ENCODE data around the gene PRM2. TPM values are rescaled to one million over a fixed set of nuclear protein-coding genes. Genes with fewer than 3 reads are reported as not detected.

The PRM2 gene, protein sequence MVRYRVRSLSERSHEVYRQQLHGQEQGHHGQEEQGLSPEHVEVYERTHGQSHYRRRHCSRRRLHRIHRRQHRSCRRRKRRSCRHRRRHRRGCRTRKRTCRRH
- total RNA-seq (not detected), polyA plus RNA-seq (not detected)
- long read RNA-seq, donor 1: 0 reads
- long read RNA-seq, donor 2: 0 reads
- long read RNA-seq, donor 3: 0 reads
- long read RNA-seq, donor 4: 0 reads

DNA sequence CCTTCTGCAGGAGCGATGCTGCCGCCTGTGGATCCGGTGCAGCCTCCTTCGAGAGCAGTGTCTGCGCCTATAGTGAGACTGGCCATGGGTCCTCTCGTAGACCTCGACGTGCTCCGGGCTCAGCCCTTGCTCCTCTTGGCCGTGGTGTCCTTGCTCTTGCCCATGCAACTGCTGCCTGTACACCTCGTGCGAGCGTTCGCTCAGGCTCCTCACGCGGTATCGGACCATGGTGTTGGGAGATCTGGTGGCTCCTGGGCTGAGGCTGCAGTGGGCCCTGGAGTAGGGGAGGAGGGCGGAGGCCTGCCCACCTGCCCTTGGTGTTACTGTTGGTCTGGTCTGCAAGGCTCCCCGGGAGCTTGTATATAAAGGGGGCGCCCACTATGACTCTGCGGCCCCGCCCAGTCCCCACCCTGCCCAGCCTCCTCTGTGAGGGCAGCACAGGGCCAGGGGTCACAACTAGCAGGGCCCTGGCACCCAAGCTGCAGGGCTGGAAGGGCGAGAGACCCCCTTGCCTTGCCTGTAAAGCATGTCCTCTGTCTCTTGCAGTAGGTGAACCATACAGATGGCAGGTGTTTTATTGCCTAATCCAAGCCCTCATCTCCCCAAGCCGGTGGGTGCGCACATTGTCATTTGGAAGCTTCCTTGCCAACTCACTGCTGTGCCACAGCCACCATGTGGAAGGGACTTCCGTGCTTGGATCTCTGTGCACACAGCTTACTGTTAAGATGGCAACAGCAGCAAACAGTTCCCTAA is at the start of gene PRM2:
Gene PRM2 (minus strand): TSS at position 338 of the 753 bp plus-strand sequence. CDS start 110 bp downstream, at position 228.
- Histone ChIP-seq H3K27me3 (ENCODE audit: control insufficient read depth, insufficient read depth) (no peaks in the 10 kb centered on the region), H3K4me1 (ENCODE audit: control insufficient read depth, insufficient read depth, low read length) (no peaks in the 10 kb centered on the region), H3K27ac (ENCODE audit: low read length) (no peak within 1 kb of the TSS), H3K4me3 (ENCODE audit: low read length) (no peak within 1 kb of the TSS), H3K9me3 (ENCODE audit: control insufficient read depth, low read length) (no peaks in the 10 kb centered on the region)
- intact Hi-C loops (cut with DNase I): loop anchor here in 1 of 4 donors (10.0 kb wide), 1 partner anchor 78 kb away; no protein-coding TSS in a partner anchor
- ATAC-seq: no peak
- DNase-seq: no peak
- WGBS: 91% methylated on average over 26 of the region's 26 CpGs

DNA sequence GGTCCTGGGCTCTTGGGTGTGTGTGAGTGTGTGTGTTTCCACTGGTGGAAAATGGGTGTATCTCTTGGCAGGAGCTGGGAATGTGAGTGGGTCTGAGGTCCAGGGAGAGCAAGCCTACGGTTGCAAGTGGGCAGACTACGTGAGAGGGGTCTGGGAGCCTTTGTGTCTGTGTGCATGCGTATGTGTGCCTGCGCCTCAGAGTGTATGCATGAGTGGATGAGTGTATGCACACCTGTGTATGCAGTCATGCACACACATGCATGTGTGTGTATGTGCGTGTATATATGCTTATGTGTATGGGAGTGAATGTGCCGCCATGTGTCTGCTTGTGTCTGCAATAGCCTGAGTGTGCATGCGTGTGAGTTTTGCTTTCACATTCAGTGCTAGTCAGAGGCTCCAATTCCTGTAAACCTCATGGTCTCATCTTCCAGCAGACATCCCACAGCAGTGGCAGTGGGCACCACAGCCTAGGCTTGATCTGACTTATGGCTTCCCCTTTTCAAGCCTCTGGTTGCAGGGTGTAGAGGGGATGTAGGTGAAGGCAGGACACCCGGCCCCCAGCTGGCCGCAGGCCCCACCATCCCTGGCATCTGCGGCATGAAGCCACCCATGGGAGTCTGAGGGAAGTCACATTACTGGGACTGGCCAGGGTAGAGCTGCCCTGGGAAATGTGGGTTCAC is 49.3 kb upstream of the PRM2 start:
- Histone ChIP-seq H3K4me3 (ENCODE audit: low read length) (no peak overlapping the region), H3K4me1 (ENCODE audit: control insufficient read depth, insufficient read depth, low read length) (no peaks in the 10 kb centered on the region), H3K27ac (ENCODE audit: low read length) (no peak overlapping the region), H3K9me3 (ENCODE audit: control insufficient read depth, low read length) (no peaks in the 10 kb centered on the region), H3K27me3 (ENCODE audit: control insufficient read depth, insufficient read depth) (no peaks in the 10 kb centered on the region)
- no peak for DNase-seq
- 76% methylated on average over 10 of the region's 10 CpGs for WGBS
- intact Hi-C loops (cut with DNase I): no loop called here
- no peak for ATAC-seq

DNA sequence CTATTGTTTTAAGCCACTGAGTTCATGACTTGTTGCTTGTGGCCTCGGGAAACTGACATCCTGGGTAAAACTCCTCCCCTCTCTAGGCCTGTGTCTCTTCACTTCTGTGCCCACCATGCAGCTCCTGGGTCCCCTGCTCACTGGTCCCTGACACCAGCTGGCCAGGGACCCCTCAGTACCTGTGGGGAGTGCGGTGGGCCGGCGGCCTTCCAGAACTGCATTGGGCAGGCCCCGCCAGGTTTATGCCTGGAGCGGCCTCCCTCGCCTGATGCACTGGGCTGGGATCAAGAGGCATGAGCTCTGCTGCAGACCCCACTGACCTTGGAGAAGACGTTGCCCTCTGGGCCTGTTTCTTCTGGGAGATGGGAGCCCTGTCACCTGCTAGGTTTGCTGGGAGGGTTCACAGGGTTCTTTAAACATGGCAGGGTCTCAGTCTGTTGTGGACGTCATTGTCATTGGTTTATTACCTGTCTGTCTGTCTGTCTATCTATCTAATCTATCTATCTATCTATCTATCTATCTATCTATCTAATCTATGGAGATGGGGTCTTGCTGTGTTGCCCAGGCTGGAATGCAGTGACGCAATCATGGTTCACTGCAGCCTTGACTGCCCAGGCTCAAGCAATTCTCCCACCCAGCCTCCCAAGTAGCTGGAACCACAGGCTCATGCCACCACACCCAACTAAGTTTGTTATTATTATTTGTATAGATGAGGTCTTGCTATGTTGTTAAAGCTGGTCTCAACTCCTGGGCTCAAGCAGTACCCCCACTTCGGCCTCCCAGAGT is 47.5 kb upstream of the PRM2 start:
- 90% methylated on average over 11 of the region's 11 CpGs for WGBS
- H3K9me3 ChIP-seq (ENCODE audit: control insufficient read depth, low read length): no peaks in the 10 kb centered on the region
- intact Hi-C loops (cut with DNase I): no loop called here
- H3K27me3 ChIP-seq (ENCODE audit: control insufficient read depth, insufficient read depth): no peaks in the 10 kb centered on the region
- H3K27ac ChIP-seq (ENCODE audit: low read length): no peak overlapping the region
- H3K4me1 ChIP-seq (ENCODE audit: control insufficient read depth, insufficient read depth, low read length): no peaks in the 10 kb centered on the region
- ATAC-seq (no peak), DNase-seq (no peak)
- no peak overlapping the region for H3K4me3 ChIP-seq (ENCODE audit: low read length)

DNA sequence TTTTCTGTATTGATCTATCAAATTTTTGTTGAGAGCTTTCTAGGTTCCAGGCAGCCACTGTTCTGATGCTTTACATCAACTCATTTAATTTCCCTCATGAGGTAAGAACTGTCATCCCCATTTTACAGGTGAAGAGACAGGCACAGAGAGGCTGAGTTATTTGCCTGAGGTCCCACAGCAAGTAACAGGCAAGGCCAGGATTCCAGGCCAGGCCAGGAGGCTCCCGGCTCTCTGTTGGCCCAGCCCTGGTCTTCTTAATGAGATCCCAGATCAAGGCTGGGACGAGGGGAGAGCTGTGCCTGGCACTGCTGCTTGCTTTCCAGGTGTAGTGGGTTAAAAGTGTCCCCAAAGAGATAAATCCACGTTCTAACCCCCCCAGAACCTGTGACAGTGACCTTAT is 46.5 kb upstream of the PRM2 start:
- H3K9me3 ChIP-seq (ENCODE audit: control insufficient read depth, low read length): no peaks in the 10 kb centered on the region
- WGBS: 85% methylated on average over 3 of the region's 3 CpGs
- intact Hi-C loops (cut with DNase I): no loop called here
- no peak overlapping the region for H3K4me3 ChIP-seq (ENCODE audit: low read length)
- no peaks in the 10 kb centered on the region for H3K4me1 ChIP-seq (ENCODE audit: control insufficient read depth, insufficient read depth, low read length)
- DNase-seq (no peak), ATAC-seq (no peak)
- H3K27ac ChIP-seq (ENCODE audit: low read length): no peak overlapping the region
- no peaks in the 10 kb centered on the region for H3K27me3 ChIP-seq (ENCODE audit: control insufficient read depth, insufficient read depth)

DNA sequence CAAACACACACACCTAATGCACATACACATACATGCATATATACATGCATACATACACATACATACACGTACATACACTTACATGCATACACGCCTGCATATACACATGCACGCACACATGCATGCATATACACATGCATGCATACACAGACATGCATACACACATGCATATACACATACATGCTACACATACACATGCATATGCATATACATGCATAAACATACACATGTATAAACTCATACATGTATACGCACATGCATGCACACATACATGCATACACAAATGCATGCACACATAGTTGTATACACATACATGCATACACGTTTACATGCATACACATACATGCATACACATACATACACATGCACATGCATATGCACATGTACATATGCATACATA is 45.4 kb upstream of the PRM2 start:
- intact Hi-C loops (cut with DNase I): no loop called here
- ATAC-seq (no peak), DNase-seq (no peak)
- Histone ChIP-seq H3K4me3 (ENCODE audit: low read length) (no peak overlapping the region), H3K27me3 (ENCODE audit: control insufficient read depth, insufficient read depth) (no peaks in the 10 kb centered on the region), H3K9me3 (ENCODE audit: control insufficient read depth, low read length) (no peaks in the 10 kb centered on the region), H3K27ac (ENCODE audit: low read length) (no peak overlapping the region), H3K4me1 (ENCODE audit: control insufficient read depth, insufficient read depth, low read length) (no peaks in the 10 kb centered on the region)
- WGBS: 71% methylated on average over 5 of the region's 5 CpGs

DNA sequence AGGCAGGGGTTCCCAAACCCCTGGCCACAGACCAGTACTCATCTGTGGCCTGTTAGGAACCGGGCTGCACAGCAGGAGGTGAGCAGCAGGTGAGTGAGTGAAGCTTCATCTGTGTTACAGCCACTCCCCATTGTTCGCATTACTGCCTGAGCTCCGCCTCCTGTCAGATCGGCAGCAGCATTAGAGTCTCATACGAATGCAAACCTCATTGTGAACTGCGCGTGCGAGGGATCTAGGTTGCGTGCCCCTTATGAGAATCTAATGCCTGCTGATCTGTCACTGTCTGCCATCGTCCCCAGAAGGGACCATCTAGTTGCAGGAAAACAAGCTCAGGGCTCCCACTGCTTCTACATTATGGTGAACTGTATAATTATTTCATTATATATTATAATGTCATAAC is 43.9 kb upstream of the PRM2 start:
- Histone ChIP-seq H3K27me3 (ENCODE audit: control insufficient read depth, insufficient read depth) (no peaks in the 10 kb centered on the region), H3K4me3 (ENCODE audit: low read length) (no peak overlapping the region), H3K9me3 (ENCODE audit: control insufficient read depth, low read length) (no peaks in the 10 kb centered on the region), H3K4me1 (ENCODE audit: control insufficient read depth, insufficient read depth, low read length) (no peaks in the 10 kb centered on the region), H3K27ac (ENCODE audit: low read length) (no peak overlapping the region)
- DNase-seq (no peak), ATAC-seq (no peak)
- intact Hi-C loops (cut with DNase I): no loop called here
- 83% methylated on average over 10 of the region's 10 CpGs for WGBS

DNA sequence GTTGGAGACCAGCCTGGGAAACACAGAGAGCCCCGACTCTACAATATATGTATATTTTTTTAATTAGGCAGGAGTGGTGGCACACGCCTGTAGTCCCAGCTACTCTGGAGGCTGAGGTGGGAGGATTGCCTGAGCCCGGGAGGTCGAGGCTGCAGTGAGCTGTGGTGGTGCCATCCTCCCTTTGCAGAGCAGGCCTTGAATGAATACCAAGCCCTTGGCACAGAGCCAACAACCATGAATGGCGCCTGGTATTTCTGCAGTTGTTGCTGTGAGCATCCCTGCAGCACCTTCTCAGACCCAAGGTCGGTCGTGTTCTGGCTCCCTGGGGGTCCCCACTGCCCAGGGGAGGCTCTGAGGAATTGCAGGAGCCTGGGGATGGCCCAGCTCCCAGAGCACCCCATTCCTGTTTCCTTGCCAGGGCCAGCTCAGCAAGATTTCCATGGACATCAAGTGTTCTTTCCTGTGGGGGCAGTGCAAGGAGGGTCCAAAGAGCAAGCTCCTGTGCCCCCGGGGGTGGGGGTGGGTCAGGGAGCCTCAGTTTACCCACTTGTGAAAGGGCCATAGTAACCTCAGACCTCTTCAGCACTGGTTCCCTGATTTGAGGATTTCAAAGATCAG is 43.4 kb upstream of the PRM2 start:
- no peak overlapping the region for H3K4me3 ChIP-seq (ENCODE audit: low read length)
- H3K27ac ChIP-seq (ENCODE audit: low read length): no peak overlapping the region
- H3K4me1 ChIP-seq (ENCODE audit: control insufficient read depth, insufficient read depth, low read length): no peaks in the 10 kb centered on the region
- no peaks in the 10 kb centered on the region for H3K9me3 ChIP-seq (ENCODE audit: control insufficient read depth, low read length)
- intact Hi-C loops (cut with DNase I): no loop called here
- no peaks in the 10 kb centered on the region for H3K27me3 ChIP-seq (ENCODE audit: control insufficient read depth, insufficient read depth)
- 60% methylated on average over 8 of the region's 8 CpGs for WGBS
- DNase-seq: no peak
- no peak for ATAC-seq

DNA sequence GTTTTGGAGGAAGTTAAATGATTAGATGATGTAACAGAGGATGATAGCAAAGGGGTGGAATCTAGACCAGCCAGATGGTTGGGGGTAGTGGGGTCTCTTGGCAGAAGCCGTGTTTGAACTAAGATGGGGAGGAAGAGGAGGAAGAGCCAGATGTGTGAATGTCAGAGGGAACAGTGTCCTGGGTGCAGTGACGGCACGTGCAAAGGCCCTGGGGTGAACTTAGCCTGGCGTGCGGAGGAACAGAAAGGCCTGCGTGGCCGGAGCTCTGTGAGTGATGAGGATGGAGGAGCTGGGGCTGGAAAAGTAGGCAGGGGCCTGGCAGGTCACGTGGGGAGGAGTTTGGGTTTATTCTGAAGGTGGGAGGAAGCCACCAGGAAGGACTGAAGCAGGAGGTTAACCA is 42.5 kb upstream of the PRM2 start:
- ATAC-seq (no peak), DNase-seq (no peak)
- H3K4me3 ChIP-seq (ENCODE audit: low read length): no peak overlapping the region
- WGBS: 91% methylated on average over 8 of the region's 8 CpGs
- no peaks in the 10 kb centered on the region for H3K27me3 ChIP-seq (ENCODE audit: control insufficient read depth, insufficient read depth)
- no peaks in the 10 kb centered on the region for H3K9me3 ChIP-seq (ENCODE audit: control insufficient read depth, low read length)
- H3K27ac ChIP-seq (ENCODE audit: low read length): no peak overlapping the region
- no peaks in the 10 kb centered on the region for H3K4me1 ChIP-seq (ENCODE audit: control insufficient read depth, insufficient read depth, low read length)
- intact Hi-C loops (cut with DNase I): no loop called here

DNA sequence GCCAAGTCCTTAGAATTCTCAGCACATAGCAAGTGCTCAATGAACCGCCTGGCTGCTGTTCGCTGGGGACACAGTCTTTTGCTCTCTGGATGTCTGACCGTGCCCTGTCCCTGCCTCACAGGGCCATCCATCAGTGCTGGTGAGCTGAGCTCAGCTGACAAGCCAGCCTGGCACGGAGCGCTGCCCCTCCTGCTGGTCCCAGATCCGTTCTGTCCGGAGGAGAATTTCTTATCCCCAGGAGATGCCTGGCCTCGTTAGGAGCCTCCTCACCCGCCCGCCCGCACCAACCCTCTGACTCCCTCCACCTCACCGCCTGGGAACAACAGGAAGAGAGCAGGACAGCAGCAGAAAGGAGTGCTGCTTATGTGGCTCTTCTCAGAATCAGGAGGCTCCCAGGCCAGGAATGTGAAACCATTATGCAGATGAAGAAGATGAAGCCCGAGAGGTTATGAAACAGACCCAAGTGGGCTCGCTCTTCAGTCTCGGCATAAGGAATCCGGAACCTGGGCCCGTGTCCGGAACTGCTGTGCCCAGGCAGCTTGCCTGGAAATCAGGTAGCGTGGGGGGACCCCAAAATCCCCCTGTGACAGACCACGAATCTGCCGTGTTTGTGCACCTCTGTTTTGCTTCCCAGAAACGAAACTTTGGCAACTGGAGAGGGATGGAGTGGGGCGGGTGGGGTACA is 40.2 kb upstream of the PRM2 start:
- H3K9me3 ChIP-seq (ENCODE audit: control insufficient read depth, low read length): no peaks in the 10 kb centered on the region
- WGBS: 67% methylated on average over 23 of the region's 23 CpGs
- no peak overlapping the region for H3K27ac ChIP-seq (ENCODE audit: low read length)

DNA sequence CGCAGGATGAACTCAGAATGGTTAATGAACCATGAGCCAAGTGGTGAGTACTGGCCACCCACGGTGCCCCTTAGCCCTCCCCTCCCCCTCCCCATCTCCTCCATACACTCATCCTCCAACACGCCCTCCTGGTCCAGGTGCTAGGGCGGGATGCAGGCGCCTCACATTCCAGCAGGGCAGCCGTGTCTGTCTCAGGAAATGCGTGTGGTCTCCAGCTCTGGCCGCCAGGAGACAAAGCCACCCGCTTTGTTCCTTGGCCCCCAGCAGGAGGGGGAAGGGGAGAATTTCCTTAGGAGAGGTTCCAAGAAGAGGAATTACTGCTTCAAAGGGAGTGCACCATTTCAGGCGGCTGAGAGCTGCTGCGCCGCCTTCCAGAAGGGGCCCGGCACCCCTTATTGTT is 39.2 kb upstream of the PRM2 start:
- intact Hi-C loops (cut with DNase I): no loop called here
- Histone ChIP-seq H3K4me1 (ENCODE audit: control insufficient read depth, insufficient read depth, low read length) (no peaks in the 10 kb centered on the region), H3K9me3 (ENCODE audit: control insufficient read depth, low read length) (no peaks in the 10 kb centered on the region), H3K27ac (ENCODE audit: low read length) (no peak overlapping the region), H3K4me3 (ENCODE audit: low read length) (no peak overlapping the region), H3K27me3 (ENCODE audit: control insufficient read depth, insufficient read depth) (no peaks in the 10 kb centered on the region)
- ATAC-seq (no peak), DNase-seq (no peak)
- 46% methylated on average over 13 of the region's 13 CpGs for WGBS

More for the DNA sequence above, 40.2 kb upstream of the PRM2 start:
- ATAC-seq (no peak), DNase-seq (no peak)
- H3K27me3 ChIP-seq (ENCODE audit: control insufficient read depth, insufficient read depth): no peaks in the 10 kb centered on the region
- no peaks in the 10 kb centered on the region for H3K4me1 ChIP-seq (ENCODE audit: control insufficient read depth, insufficient read depth, low read length)
- H3K4me3 ChIP-seq (ENCODE audit: low read length): no peak overlapping the region
- intact Hi-C loops (cut with DNase I): no loop called here

All from right cardiac atrium (tissue), 5 donors.